Neutrophil (primary cell): ENCODE data around the gene LDLRAD3.

ENCODE experiments used
- H3K27ac ChIP-seq: fragments of 200-600 bp; sonication (generic); 2 replicates; pipeline ENCODE4 v1.5.1; 2016; ENCODE audit warnings: mild to moderate bottlenecking, moderate library complexity
- H3K27me3 ChIP-seq: fragments of 200-600 bp; sonication (generic); 2 replicates; pipeline ENCODE4 v1.6.0; 2016; ENCODE audit warnings: mild to moderate bottlenecking
- H3K36me3 ChIP-seq: fragments of 200-600 bp; sonication (generic); 2 replicates; pipeline ENCODE4 v1.5.1; 2017
- H3K4me1 ChIP-seq, 2 experiments: fragments of 200-600 bp in 1 of 2; sonication (generic) in 1 of 2; 1 replicate in 1 of 2; 2 replicates in 1 of 2; pipeline versions ENCODE4 v1.5.1 to v1.6.1; 2013 to 2016; ENCODE audit warnings: low read depth in 1 of 2, low read length in 1 of 2, mild to moderate bottlenecking in 1 of 2, moderate library complexity in 1 of 2; ENCODE audit not compliant: control insufficient read depth in 1 of 2, insufficient read depth in 1 of 2
- H3K4me3 ChIP-seq, 2 experiments: fragments of 200-600 bp in 1 of 2; sonication (generic) in 1 of 2; 1 replicate in 1 of 2; 2 replicates in 1 of 2; pipeline ENCODE4 v1.5.1; 2013 to 2016; ENCODE audit warnings: low read depth in 1 of 2, low read length in 1 of 2, mild to moderate bottlenecking in 1 of 2, moderate library complexity in 1 of 2
- H3K9me3 ChIP-seq: fragments of 200-600 bp; sonication (generic); 2 replicates; pipeline ENCODE4 v1.5.1; 2016
- CTCF ChIP-seq: fragments of 200-600 bp; sonication (generic); IDR thresholded peaks from 2 replicates; pipeline ENCODE4 v1.5.1; 2016; ENCODE audit warnings: antibody characterized with exemption

LDLRAD3 gene

GRCh38 chr11:36241497-36241896 is 297.6 kb downstream of the LDLRAD3 start:
- no peak overlapping the region for H3K4me3 ChIP-seq
- no peak overlapping the region for H3K27ac ChIP-seq
- no peaks in the 10 kb centered on the region for H3K9me3 ChIP-seq
- TF ChIP-seq CTCF: no peak
- H3K36me3 ChIP-seq: no peaks in the 10 kb centered on the region
- peaks cover 10% of the 10 kb centered on the region for H3K27me3 ChIP-seq
- no peaks in the 10 kb centered on the region for H3K4me1 ChIP-seq

- H3K4me3 ChIP-seq: no peak overlapping the region
These were observed 299.8 kb downstream of the LDLRAD3 start for GRCh38 chr11:36243641-36244040.

GRCh38 chr11:36247493-36247892 is 303.6 kb downstream of the LDLRAD3 start:
- Histone ChIP-seq H3K9me3 (no peaks in the 10 kb centered on the region), H3K4me3 (no peak overlapping the region), H3K27ac (no peak overlapping the region), H3K27me3 (peaks cover 48% of the 10 kb centered on the region), H3K4me1 (no peaks in the 10 kb centered on the region), H3K36me3 (no peaks in the 10 kb centered on the region)
- TF ChIP-seq CTCF: no peak

More at GRCh38 chr11:36243641-36244040, 299.8 kb downstream of the LDLRAD3 start:
- H3K9me3 ChIP-seq: no peaks in the 10 kb centered on the region
- peaks cover 25% of the 10 kb centered on the region for H3K27me3 ChIP-seq
- no peak for TF ChIP-seq CTCF
- no peak overlapping the region for H3K27ac ChIP-seq
- H3K36me3 ChIP-seq: no peaks in the 10 kb centered on the region
- no peaks in the 10 kb centered on the region for H3K4me1 ChIP-seq

GRCh38 chr11:36248436-36248835 is 304.6 kb downstream of the LDLRAD3 start:
- Histone ChIP-seq H3K9me3 (no peaks in the 10 kb centered on the region), H3K4me3 (no peak overlapping the region), H3K27me3 (peaks cover 48% of the 10 kb centered on the region), H3K27ac (no peak overlapping the region), H3K4me1 (no peaks in the 10 kb centered on the region), H3K36me3 (no peaks in the 10 kb centered on the region)
- TF ChIP-seq CTCF: no peak

- Histone ChIP-seq H3K27ac (no peak overlapping the region), H3K4me1 (no peaks in the 10 kb centered on the region), H3K36me3 (no peaks in the 10 kb centered on the region), H3K4me3 (no peak overlapping the region), H3K9me3 (no peaks in the 10 kb centered on the region), H3K27me3 (peaks cover 48% of the 10 kb centered on the region)
- TF ChIP-seq CTCF: no peak
These were observed 305.4 kb downstream of the LDLRAD3 start for GRCh38 chr11:36249246-36249645.

- no peaks in the 10 kb centered on the region for H3K36me3 ChIP-seq
- H3K9me3 ChIP-seq: no peaks in the 10 kb centered on the region
- no peak for TF ChIP-seq CTCF
- H3K27me3 ChIP-seq: peaks cover 52% of the 10 kb centered on the region
- no peak overlapping the region for H3K27ac ChIP-seq
- no peaks in the 10 kb centered on the region for H3K4me1 ChIP-seq
- H3K4me3 ChIP-seq: no peak overlapping the region
These were observed 308.0 kb downstream of the LDLRAD3 start for GRCh38 chr11:36251823-36252222.
